OCI-LY7 (cell line): ENCODE data around the gene NPAS2.

Source experiments
- EZH2phosphoT487 ChIP-seq: fragments of 200-600 bp; sonication (generic); IDR thresholded peaks from 2 replicates; pipeline ENCODE4 v1.6.1; 2018; ENCODE audit warnings: low read depth, borderline replicate concordance, mild to moderate bottlenecking, mixed run types, antibody characterized with exemption, low read length, moderate library complexity, mixed read lengths
- TF ChIP-seq, protein P1 (sequence below): fragments of 200-600 bp; sonication (generic); conservative IDR thresholded peaks from 2 replicates; pipeline ENCODE4 v1.5.1; 2014; ENCODE audit warnings: mild to moderate bottlenecking, antibody characterized with exemption, low read length, moderate library complexity, mixed read lengths

DNA sequence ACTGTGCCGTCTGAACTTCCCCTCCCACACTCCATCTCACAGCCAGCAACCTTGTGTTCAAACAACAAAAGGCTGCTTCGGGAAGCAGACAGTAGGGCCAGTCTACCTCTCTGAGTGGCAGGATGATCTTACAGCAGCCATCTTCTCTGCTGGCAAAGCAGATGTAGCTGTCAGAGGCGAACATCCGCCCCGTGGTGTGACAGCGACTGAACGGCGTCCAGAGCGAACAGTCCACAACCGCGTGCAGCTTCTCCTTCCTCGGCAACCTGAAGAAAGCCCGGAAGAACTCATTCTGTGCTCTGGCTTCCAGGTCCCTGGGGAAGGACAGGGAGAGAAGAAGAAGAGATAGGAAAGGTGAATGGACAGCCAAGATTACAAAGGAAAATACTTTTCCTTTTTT, 220.1 kb downstream of the NPAS2 start:
- TF ChIP-seq EZH2phosphoT487 = no peak
- TF ChIP-seq, protein P1, sequence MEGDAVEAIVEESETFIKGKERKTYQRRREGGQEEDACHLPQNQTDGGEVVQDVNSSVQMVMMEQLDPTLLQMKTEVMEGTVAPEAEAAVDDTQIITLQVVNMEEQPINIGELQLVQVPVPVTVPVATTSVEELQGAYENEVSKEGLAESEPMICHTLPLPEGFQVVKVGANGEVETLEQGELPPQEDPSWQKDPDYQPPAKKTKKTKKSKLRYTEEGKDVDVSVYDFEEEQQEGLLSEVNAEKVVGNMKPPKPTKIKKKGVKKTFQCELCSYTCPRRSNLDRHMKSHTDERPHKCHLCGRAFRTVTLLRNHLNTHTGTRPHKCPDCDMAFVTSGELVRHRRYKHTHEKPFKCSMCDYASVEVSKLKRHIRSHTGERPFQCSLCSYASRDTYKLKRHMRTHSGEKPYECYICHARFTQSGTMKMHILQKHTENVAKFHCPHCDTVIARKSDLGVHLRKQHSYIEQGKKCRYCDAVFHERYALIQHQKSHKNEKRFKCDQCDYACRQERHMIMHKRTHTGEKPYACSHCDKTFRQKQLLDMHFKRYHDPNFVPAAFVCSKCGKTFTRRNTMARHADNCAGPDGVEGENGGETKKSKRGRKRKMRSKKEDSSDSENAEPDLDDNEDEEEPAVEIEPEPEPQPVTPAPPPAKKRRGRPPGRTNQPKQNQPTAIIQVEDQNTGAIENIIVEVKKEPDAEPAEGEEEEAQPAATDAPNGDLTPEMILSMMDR = no peak
